ENCODE results near the gene EFL1.
"Not testable (repeated sequence)": the region's sequence is repeated elsewhere in the genome, so short reads cannot be mapped to it uniquely, and the experiment has no call there.

The EFL1 gene

DNA sequence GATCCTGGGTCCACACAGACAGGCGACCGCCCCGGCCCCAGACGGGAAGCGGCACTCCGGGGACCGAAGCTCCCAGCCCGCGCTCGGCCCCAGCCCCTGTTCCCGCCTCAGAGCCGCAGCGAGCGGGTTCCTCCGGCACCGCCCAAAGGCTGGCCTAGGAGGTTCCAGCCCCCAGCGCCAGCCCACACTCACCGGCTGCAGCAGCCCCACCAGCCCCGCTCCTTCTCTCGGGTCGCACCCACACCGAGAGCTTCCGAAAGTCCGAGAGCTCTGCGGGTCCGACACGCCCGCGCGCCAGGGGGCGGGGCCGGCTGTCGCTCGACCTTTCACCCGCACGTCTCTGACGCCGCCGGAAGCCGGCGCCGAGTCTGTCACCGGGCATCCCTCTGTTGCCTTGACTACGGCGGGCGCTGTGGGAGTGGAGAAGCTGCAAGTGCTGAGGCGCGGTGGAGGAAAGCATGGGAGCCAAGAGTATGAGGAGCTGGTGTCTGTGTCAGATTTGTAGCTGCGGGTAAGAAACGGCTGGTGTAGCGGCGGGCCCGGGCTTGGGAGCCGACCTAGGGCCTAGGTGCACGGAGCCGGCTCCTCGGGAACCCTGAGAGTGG is at the start of gene EFL1, which contains the start of gene SAXO2:
TSS of gene EFL1 (minus strand) at position 313 of the 605 bp plus-strand sequence. CDS start 956 bp downstream, outside the sequence.
TSS of gene SAXO2 (plus strand) at position 397 of the 605 bp plus-strand sequence. CDS start at position 459, 62 bp downstream.
- peak; percentile 97 for DNase-seq

GRCh38 chr15:82311321-82311720 is 48.8 kb upstream of the EFL1 start:
- DNase-seq, result peak; percentile 13

DNA sequence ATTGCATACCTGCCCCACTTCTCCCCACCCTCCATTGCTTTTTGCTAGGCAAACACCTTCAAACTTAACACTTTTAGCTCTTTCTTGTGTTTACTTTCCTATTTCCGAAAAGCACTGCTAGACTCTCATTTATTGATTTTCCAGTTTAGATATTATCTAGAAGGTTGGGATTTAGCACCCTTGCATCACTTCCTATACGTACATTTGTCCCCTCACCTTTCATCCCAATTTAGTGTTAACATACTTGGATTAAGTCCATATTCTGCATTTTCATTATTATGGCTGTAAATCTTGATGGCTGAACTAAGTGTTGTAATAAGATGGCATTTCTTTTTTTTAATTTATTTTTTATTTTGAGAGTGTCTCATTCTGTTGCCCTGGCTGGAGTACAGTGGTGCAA is 47.3 kb upstream of the EFL1 start:
- no peak for DNase-seq

DNA sequence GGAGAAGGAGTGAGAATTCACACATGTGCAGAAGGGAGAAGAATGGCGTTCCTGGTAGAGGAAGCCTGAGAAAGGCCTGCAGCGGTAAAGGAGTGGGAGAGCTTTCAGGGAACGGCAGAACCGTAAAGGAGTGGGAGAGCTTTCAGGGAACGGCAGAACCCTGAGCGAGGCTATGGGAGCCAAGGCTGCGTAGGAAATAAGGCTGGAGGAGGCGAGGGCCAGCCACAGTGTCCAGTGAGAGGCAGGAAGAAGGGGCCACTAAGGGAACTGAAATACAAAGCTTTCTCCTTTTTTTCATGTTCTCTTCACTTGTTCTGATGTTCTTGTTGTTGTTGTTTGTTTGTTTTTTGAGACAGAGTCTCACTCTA is 45.2 kb upstream of the EFL1 start:
- no peak for DNase-seq

DNA sequence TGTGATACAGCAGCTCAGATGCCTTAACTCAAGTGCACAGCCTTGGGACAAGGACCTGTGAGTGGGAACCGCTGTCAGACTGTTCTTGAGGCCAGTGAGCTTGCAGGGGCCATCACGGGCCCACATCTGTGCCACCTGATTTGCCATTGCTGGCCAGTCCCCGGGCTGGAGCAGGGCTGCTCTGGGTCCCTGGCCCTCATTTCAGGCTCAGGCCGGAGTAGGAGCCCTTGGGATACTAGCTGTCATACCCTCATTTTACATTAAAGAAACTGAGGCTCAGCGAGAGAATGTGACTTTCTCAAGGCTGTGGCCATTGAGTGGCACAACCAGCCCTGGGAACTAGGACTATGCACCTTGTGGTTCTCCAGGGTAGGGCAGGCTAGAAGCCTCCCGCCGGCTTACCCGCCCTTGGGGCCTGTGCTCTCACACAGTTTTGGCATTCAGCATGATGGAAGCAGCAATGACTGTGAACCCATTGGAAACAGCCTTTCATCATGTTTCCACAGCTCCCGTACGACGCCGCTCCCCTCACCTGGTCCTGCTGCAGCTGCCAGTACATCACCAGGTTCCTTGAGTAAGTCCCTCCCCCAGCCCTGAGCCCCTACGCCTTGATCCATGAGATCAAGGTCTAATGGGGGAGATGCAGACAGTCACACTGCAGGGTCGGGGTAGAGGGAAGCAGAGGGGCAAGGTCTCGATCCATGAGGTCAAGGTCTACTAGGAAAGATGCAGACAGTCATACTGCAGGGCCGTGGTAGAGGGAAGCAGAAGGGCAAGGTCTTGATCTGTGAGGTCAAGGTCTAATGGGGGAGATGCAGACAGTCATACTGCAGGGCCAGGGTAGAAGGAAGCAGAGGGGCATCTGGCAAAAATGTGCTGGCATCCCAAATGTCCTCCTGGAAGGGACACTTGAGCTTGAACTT is 44.5 kb upstream of the EFL1 start:
- DNase-seq, result no peak

DNA sequence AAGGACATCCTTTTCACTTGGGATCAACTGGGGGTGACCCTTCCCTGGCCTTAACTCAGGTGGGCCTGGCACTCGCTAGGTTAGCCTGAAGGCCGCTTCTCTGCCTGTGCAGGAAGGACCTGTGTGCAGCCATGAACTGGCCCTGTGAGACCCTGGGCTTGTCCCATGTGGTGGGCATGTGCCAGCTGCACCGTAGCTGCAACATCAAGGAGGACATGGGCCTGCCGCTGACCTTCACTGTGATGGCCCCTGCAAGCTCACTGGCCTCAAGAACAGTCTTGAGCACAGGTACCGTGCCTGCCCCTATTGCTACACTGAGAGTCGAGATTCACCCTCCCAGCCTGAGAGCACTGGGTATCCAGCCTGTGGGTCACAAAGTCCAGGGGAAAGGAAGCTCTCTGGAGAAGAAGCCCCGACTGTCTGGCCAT is 43.1 kb upstream of the EFL1 start:
- DNase-seq, result no peak

GRCh38 chr15:82304778-82305090 is 42.2 kb upstream of the EFL1 start:
- no peak for DNase-seq

DNA sequence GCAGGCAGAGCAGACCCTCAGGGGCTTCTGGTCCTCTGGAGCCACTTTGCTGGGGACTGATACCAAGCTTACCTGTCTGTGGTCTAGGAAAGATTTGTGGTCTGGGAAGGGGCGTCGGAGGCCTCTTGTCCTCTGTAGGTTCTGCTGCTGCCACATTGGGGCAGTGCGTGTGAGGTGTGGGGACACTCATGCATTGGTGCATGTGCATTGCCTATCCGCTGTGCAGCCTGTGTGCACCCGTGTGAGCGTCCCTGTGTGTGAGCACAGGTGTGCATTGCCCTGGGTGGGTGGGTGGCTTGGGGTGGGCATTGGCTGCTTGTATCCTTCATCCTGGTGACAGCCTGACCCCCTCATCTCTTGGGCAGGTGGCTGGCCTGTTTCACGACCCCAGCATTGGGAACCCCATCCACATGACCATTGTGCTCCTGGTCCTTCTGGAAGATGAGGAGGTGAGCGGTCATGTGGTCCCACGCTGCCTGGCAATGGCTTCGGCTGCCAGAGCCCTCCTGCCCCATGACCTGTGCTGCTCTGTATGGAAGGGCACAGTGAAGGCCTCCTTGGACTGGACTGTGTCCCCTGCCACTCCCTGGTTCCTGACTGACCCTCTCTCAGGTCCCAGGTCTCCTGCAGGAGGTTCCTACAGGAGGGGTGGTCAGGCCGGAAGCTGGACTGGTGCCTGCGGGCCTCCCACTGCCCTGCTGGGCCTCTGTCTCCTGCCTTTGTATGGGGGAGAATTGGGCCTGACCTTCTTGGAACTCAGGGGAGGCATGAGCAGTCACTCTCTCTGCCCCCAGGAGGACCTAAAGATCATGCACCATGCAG is 41.6 kb upstream of the EFL1 start:
- no peak for DNase-seq

- DNase-seq, result no peak
Observed at GRCh38 chr15:82301296-82302016, 38.9 kb upstream of the EFL1 start.

DNA sequence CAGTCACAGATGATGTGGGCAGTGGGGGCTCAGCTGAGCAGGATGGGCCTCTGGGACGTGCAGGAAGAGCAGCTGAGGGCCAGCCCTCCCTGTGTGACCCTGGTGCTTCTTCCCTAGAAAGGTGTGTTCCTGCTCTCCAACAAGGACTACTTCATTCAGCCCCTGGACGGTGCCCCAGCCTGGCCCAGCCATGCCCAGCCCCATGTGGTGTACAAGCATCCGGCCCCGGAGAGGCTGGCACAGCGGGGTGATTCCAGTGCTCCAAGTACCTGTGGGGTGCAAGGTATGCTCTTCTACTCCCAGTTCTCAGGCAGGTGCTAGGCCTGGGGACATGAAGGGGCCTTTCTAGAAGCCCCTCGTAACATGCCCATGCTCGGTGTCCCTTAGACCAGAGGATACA is 38.3 kb upstream of the EFL1 start:
- no peak for DNase-seq

GRCh38 chr15:82300326-82300725 is 37.8 kb upstream of the EFL1 start:
- peak; percentile 55 for DNase-seq

GRCh38 chr15:82299511-82299914 is 37.0 kb upstream of the EFL1 start:
- DNase-seq, result not testable (repeated sequence)

- DNase-seq, result no peak
Observed at GRCh38 chr15:82298520-82298919, 36.0 kb upstream of the EFL1 start.

GRCh38 chr15:82298032-82298431 is 35.5 kb upstream of the EFL1 start:
- no peak for DNase-seq

GRCh38 chr15:82297546-82297945 is 35.0 kb upstream of the EFL1 start:
- DNase-seq, result no peak

GRCh38 chr15:82294061-82294690 is 31.6 kb upstream of the EFL1 start:
- DNase-seq, result no peak

GRCh38 chr15:82292271-82292670 is 29.7 kb upstream of the EFL1 start:
- DNase-seq, result no peak

DNA sequence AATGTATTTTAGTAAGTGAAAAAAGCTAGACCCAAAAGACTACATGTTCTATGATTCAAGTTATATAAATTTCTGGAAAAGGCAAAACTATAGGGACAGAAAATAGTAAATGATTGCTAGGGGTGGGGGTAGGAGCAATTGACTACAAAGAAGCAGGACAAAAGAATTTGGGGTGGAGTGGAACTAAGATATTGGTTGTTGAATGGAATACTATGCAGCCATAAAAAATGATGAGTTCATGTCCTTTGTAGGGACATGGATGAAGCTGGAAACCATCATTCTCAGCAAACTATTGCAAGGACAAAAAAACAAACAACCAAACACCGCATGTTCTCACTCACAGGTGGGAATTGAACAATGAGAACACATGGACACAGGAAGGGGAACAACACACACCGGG is 25.7 kb upstream of the EFL1 start:
- DNase-seq, result not testable (repeated sequence)

DNA sequence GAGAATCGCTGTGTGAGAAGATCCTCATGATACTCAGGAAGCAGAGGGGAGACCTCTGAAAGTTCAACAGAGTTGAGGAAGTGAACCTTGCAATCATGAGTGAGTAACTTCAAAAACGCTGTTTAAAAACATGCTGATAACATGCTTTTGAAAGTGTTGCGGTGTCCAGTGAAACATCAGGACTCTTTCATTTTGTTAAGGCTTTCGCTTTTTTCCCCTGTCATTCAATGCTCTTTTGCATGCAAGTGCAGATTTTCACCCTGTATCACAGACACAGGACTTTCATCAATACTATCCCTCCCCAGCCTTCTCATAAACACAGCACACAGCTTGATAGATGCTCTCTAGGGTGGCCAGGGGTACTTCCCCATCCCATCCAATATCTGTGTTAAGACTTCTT is 23.9 kb upstream of the EFL1 start:
- not testable (repeated sequence) for DNase-seq

- not testable (repeated sequence) for DNase-seq
Observed at GRCh38 chr15:82284381-82284780, 21.8 kb upstream of the EFL1 start.

DNA sequence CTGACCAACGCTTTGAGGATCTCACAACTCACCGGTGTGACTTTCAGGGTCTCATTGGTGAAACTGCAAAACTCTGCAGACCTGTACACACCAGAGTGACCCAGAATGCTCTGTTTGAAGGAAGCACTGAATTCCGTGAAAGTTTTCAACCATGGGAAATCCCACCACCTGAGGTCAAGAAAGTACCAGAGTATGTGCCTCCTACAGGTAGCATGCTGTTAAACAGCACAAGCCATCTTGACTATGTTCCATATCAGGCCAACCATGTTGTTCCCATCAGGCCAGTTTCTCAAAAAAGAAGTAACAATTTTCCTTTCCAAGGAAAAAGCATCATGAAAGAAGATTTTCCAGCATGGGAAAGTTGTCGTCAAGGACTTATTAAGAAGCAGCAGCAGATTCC is 19.9 kb upstream of the EFL1 start:
- DNase-seq, result not testable (repeated sequence)

GRCh38 chr15:82281276-82281675 is 18.7 kb upstream of the EFL1 start:
- not testable (repeated sequence) for DNase-seq

Measured in islet precursor cell (in vitro differentiated cells).